Measurements from ENCODE around the gene SLC35F1.

DNA sequence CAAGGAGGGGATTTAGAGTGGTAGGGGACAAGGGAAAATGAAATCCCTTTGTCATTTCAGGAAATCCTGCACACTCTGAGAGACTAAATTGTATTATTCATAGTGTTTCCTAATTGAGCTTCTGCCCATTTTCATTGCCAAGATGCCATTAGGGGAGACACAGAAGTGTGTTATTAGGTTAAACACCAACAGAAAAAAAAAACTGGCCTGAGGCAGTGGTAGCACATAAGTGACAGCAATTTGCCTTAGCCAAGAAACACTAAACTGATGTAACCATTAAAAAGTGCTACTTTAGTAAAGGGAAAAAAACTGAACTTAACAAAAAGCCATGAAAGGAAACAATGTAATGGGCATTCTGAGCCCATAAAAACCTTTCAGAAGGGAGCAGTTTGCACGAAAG is 370.6 kb downstream of the SLC35F1 start:
- TF ChIP-seq, protein P1, sequence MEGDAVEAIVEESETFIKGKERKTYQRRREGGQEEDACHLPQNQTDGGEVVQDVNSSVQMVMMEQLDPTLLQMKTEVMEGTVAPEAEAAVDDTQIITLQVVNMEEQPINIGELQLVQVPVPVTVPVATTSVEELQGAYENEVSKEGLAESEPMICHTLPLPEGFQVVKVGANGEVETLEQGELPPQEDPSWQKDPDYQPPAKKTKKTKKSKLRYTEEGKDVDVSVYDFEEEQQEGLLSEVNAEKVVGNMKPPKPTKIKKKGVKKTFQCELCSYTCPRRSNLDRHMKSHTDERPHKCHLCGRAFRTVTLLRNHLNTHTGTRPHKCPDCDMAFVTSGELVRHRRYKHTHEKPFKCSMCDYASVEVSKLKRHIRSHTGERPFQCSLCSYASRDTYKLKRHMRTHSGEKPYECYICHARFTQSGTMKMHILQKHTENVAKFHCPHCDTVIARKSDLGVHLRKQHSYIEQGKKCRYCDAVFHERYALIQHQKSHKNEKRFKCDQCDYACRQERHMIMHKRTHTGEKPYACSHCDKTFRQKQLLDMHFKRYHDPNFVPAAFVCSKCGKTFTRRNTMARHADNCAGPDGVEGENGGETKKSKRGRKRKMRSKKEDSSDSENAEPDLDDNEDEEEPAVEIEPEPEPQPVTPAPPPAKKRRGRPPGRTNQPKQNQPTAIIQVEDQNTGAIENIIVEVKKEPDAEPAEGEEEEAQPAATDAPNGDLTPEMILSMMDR (IDR thresholded peaks at IDR 0.05; ENCODE audit: poor library complexity, severe bottlenecking) = no peak
- TF ChIP-seq SMC3 (conservative IDR thresholded peaks at IDR 0.05; ENCODE audit: poor library complexity) (no peak), RAD21 (conservative IDR thresholded peaks at IDR 0.05) (no peak), EP300 (conservative IDR thresholded peaks at IDR 0.05; ENCODE audit: poor library complexity, severe bottlenecking) (no peak), MXI1 (conservative IDR thresholded peaks at IDR 0.05; ENCODE audit: poor library complexity, severe bottlenecking) (no peak), POLR2AphosphoS5 (IDR thresholded peaks at IDR 0.05) (no peak)
- TF ChIP-seq, protein P2, sequence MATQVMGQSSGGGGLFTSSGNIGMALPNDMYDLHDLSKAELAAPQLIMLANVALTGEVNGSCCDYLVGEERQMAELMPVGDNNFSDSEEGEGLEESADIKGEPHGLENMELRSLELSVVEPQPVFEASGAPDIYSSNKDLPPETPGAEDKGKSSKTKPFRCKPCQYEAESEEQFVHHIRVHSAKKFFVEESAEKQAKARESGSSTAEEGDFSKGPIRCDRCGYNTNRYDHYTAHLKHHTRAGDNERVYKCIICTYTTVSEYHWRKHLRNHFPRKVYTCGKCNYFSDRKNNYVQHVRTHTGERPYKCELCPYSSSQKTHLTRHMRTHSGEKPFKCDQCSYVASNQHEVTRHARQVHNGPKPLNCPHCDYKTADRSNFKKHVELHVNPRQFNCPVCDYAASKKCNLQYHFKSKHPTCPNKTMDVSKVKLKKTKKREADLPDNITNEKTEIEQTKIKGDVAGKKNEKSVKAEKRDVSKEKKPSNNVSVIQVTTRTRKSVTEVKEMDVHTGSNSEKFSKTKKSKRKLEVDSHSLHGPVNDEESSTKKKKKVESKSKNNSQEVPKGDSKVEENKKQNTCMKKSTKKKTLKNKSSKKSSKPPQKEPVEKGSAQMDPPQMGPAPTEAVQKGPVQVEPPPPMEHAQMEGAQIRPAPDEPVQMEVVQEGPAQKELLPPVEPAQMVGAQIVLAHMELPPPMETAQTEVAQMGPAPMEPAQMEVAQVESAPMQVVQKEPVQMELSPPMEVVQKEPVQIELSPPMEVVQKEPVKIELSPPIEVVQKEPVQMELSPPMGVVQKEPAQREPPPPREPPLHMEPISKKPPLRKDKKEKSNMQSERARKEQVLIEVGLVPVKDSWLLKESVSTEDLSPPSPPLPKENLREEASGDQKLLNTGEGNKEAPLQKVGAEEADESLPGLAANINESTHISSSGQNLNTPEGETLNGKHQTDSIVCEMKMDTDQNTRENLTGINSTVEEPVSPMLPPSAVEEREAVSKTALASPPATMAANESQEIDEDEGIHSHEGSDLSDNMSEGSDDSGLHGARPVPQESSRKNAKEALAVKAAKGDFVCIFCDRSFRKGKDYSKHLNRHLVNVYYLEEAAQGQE (IDR thresholded peaks at IDR 0.05; ENCODE audit: borderline replicate concordance) = no peak

All from neural cell (in vitro differentiated cells).